ENCODE measurements around the gene SLA2.
"Not testable (repeated sequence)": the region's sequence is repeated elsewhere in the genome, so short reads cannot be mapped to it uniquely, and the experiment has no call there.

SLA2 gene

GRCh38 chr20:36573103-36573797 lies 72.7 kb downstream of the SLA2 start, which contains the start of gene TGIF2:
TSS of gene TGIF2 (plus strand) at chr20:36573597. CDS start at chr20:36578775, 5,178 bp downstream.
- no peak for DNase-seq

GRCh38 chr20:36572701-36573102 lies 73.3 kb downstream of the SLA2 start:
- DNase-seq, result no peak

GRCh38 chr20:36571564-36572504 lies 74.2 kb downstream of the SLA2 start:
- DNase-seq, result no peak

- DNase-seq, result no peak
Observed at GRCh38 chr20:36569847-36570429, 76.1 kb downstream of the SLA2 start.

- DNase-seq, result no peak
Observed at GRCh38 chr20:36565520-36565919, 80.5 kb downstream of the SLA2 start.

- DNase-seq, result not testable (repeated sequence)
Observed at GRCh38 chr20:36564726-36565121, 81.3 kb downstream of the SLA2 start.

- DNase-seq, result not testable (repeated sequence)
Observed at GRCh38 chr20:36564078-36564725, 81.8 kb downstream of the SLA2 start.

GRCh38 chr20:36563374-36563773 lies 82.6 kb downstream of the SLA2 start:
- no peak for DNase-seq

- no peak for DNase-seq
Observed at GRCh38 chr20:36562724-36563123, 83.3 kb downstream of the SLA2 start.

Measured in DMS79 treated with DMSO at 0.1 percent for 48 hours (cell line).